ENCODE measurements around the gene PGAP3. TPM values are rescaled to one million over a fixed set of nuclear protein-coding genes. Genes with fewer than 3 reads are reported as not detected.
A peak's percentile ranks its signal among the peaks of the same experiment; 100 is the strongest.

PGAP3 gene
- total and polyA plus RNA-seq, 2 donors from 2014 or later = 33.8 to 48.5 TPM

DNA sequence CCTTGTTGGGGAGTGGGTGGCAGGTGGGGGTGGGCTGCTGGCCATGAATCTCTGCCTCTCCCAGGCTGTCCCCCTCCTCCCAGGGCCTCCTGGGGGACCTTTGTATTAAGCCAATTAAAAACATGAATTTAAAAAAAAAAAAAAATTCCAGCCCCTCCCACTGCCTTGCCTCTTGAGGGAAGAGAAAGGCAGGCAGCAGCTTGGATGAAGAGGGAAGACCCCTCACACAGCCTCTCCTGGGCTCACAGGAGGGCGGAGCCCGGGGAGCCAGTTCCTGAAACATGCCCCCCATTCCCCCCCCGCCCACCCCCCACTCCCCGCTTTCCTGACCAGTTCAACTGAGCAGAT, 24.5 kb downstream of the PGAP3 start:
- H3K27ac ChIP-seq (ENCODE audit: low read depth in 2 of 2, low read length in 2 of 2) = peak overlapping the region in 1 of 2 donors; percentile 47
- DNase-seq (no peak), FAIRE-seq (no peak)
- H3K9me3 ChIP-seq (ENCODE audit: control insufficient read depth in 2 of 3, insufficient read depth in 1 of 3, low read length in 3 of 3) = no peaks in the 10 kb centered on the region
- intact Hi-C loops (cut with DNase I) = no loop called here
- H3K4me3 ChIP-seq (ENCODE audit: low read length in 3 of 3) = no peak overlapping the region
- no peak overlapping the region for H3K9ac ChIP-seq (ENCODE audit: low read length in 3 of 3)
- TF ChIP-seq CTCF (IDR thresholded peaks at IDR 0.05; ENCODE audit: borderline replicate concordance, extremely low read depth, insufficient read depth) = no peak
- H3K27me3 ChIP-seq (ENCODE audit: control insufficient read depth, insufficient read depth, low read length) = no peaks in the 10 kb centered on the region
- peaks cover 0 to 18% (median 6%) of the 10 kb centered on the region in 3 donors for H3K36me3 ChIP-seq (ENCODE audit: control insufficient read depth in 2 of 3, insufficient read depth in 3 of 3, low read length in 3 of 3)
- H3K4me1 ChIP-seq (ENCODE audit: control insufficient read depth in 2 of 3, insufficient read depth in 2 of 3, low read depth in 1 of 3, low read length in 3 of 3) = peaks cover 0 to 37% (median 19%) of the 10 kb centered on the region in 3 donors

DNA sequence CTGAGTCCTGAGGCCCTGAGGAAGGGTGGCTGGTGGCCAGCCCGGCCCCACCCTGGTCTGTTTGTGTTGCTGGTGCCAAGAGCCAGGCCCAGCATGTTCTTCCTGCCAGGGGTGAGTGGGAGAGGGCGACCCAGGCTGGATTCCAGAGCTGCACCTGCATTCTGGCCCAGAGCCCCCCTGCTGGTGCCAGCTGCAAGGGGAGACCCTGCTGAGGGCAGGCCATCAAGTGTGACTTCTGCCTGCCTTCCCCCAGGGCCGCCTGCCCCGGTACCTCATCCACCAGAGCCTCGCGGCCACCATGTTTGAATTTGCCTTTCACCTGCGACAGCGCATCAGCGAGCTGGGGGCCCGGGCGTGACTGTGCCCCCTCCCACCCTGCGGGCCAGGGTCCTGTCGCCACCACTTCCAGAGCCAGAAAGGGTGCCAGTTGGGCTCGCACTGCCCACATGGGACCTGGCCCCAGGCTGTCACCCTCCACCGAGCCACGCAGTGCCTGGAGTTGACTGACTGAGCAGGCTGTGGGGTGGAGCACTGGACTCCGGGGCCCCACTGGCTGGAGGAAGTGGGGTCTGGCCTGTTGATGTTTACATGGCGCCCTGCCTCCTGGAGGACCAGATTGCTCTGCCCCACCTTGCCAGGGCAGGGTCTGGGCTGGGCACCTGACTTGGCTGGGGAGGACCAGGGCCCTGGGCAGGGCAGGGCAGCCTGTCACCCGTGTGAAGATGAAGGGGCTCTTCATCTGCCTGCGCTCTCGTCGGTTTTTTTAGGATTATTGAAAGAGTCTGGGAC, 25.1 kb downstream of the PGAP3 start:
- DNase-seq (peak in 1 of 5 donors; percentile 83), FAIRE-seq (no peak)
- Histone ChIP-seq H3K27me3 (ENCODE audit: control insufficient read depth, insufficient read depth, low read length) (no peaks in the 10 kb centered on the region), H3K9ac (ENCODE audit: low read length in 3 of 3) (no peak overlapping the region), H3K4me3 (ENCODE audit: low read length in 3 of 3) (no peak overlapping the region), H3K4me1 (ENCODE audit: control insufficient read depth in 2 of 3, insufficient read depth in 2 of 3, low read depth in 1 of 3, low read length in 3 of 3) (peaks cover 0 to 37% (median 19%) of the 10 kb centered on the region in 3 donors), H3K9me3 (ENCODE audit: control insufficient read depth in 2 of 3, insufficient read depth in 1 of 3, low read length in 3 of 3) (no peaks in the 10 kb centered on the region), H3K27ac (ENCODE audit: low read depth in 2 of 2, low read length in 2 of 2) (peak overlapping the region; percentile 32 to 47), H3K36me3 (ENCODE audit: control insufficient read depth in 2 of 3, insufficient read depth in 3 of 3, low read length in 3 of 3) (peaks cover 0 to 18% (median 6%) of the 10 kb centered on the region in 3 donors)
- no peak for TF ChIP-seq CTCF (IDR thresholded peaks at IDR 0.05; ENCODE audit: borderline replicate concordance, extremely low read depth, insufficient read depth)
- intact Hi-C loops (cut with DNase I) = no loop called here

DNA sequence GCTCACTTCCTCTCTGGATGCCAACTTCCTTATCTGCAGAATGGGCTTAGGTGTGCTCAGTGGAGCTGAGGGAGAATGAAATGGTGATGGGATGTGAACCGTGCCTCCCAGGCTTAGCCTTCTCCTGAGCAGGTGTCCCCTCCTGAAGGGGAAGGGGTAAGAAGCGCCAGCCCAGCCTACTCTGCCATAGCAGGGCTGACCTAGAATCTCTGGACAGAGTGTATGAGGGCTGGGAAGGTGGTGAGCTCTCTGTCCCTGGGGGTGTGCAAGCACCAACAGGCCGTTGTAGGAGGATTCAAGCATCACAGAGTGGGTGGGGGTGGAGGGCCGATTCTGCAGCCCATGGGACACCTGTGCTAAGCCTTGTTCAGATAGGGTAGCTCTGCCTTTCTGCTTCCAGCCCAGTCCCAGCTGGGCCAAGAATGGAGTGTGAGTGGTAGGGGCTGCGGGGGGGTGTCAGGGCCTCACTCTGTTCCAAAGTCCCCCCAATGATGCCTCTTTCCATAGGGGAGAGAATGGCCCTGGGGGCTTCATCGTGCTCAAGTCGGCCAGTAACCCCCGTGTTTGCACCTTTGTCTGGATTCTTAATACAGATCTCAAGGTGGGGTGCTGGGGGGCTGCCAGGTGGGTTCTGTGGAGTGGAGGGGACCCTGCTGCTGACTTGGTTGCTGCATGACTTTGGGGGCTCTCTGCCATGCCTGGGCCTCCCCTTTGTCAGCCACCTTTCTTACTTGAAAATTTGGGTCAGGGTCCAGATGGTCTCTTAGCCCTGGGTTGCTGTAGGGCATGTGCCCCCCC, 25.9 kb downstream of the PGAP3 start:
- peaks cover 0 to 18% (median 6%) of the 10 kb centered on the region in 3 donors for H3K36me3 ChIP-seq (ENCODE audit: control insufficient read depth in 2 of 3, insufficient read depth in 3 of 3, low read length in 3 of 3)
- TF ChIP-seq CTCF (IDR thresholded peaks at IDR 0.05; ENCODE audit: borderline replicate concordance, extremely low read depth, insufficient read depth) = no peak
- DNase-seq (peak in 1 of 5 donors; percentile 67), FAIRE-seq (no peak)
- peaks cover 0 to 32% (median 17%) of the 10 kb centered on the region in 3 donors for H3K4me1 ChIP-seq (ENCODE audit: control insufficient read depth in 2 of 3, insufficient read depth in 2 of 3, low read depth in 1 of 3, low read length in 3 of 3)
- H3K4me3 ChIP-seq (ENCODE audit: low read length in 3 of 3) = no peak overlapping the region
- intact Hi-C loops (cut with DNase I) = no loop called here
- H3K27me3 ChIP-seq (ENCODE audit: control insufficient read depth, insufficient read depth, low read length) = no peaks in the 10 kb centered on the region
- H3K27ac ChIP-seq (ENCODE audit: low read depth in 2 of 2, low read length in 2 of 2) = peak overlapping the region in 1 of 2 donors; percentile 32
- H3K9ac ChIP-seq (ENCODE audit: low read length in 3 of 3) = no peak overlapping the region
- no peaks in the 10 kb centered on the region for H3K9me3 ChIP-seq (ENCODE audit: control insufficient read depth in 2 of 3, insufficient read depth in 1 of 3, low read length in 3 of 3)

Data from kidney (tissue), 14 donors.